ENCODE data around the gene HECW1.

DNA sequence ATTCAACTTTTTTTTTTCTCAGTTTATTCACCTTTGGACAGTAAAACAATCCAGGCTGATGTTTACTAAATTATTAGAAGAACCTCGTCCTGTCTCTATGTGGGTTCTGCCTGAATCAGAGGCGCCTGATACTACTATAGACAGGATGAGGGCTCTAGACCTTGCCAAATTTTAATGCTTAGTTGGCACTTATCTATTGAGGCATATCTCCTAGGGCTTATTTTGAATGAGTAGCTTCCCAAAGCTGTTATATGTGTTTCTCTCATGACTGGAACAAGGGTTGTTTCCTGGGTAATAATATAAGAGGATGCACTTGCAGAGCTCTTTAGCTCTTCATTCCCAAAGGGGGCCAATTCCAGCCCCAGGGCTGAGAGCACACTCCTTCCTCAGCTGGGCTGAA is 23.6 kb downstream of the HECW1 start:
- TF ChIP-seq, protein P1, sequence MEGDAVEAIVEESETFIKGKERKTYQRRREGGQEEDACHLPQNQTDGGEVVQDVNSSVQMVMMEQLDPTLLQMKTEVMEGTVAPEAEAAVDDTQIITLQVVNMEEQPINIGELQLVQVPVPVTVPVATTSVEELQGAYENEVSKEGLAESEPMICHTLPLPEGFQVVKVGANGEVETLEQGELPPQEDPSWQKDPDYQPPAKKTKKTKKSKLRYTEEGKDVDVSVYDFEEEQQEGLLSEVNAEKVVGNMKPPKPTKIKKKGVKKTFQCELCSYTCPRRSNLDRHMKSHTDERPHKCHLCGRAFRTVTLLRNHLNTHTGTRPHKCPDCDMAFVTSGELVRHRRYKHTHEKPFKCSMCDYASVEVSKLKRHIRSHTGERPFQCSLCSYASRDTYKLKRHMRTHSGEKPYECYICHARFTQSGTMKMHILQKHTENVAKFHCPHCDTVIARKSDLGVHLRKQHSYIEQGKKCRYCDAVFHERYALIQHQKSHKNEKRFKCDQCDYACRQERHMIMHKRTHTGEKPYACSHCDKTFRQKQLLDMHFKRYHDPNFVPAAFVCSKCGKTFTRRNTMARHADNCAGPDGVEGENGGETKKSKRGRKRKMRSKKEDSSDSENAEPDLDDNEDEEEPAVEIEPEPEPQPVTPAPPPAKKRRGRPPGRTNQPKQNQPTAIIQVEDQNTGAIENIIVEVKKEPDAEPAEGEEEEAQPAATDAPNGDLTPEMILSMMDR (conservative IDR thresholded peaks at IDR 0.05) = no peak
- no peak for TF ChIP-seq EZH2 (IDR thresholded peaks at IDR 0.05; ENCODE audit: low read depth)

Data from PC-9 (cell line).